ENCODE results near the gene PDIA5. TPM values are rescaled to one million over a fixed set of nuclear protein-coding genes. Genes with fewer than 3 reads are reported as not detected.

The PDIA5 gene
- total RNA-seq, 1 experiment from 2014 or later = 50.8 TPM

DNA sequence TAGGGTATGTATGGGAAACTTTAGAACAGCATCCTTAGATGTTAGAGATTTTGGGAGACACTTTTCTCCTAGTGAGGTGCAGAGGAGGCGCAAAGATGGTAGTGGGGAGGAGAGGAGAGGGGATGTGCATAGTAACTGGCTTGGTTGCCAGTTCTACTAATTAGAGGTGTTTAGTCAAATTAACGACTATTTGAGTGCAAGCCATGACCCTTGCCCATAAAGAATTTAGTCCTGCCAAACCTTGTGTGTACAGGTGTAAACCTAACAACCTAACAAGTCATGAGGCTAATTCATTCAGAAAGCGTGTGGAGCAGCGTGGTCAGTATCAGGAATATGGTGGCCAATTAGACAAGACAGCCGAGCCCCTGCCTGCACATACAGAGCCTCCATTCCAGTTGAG is 72.7 kb downstream of the PDIA5 start:
- Histone ChIP-seq H3K79me2 (ENCODE audit: insufficient read depth, low read length) (peaks cover 4% of the 10 kb centered on the region; the same call in 1 of the 2 replicates), H3K9me2 (ENCODE audit: insufficient read depth) (no peaks in the 10 kb centered on the region), H4K20me1 (ENCODE audit: insufficient read depth) (no peaks in the 10 kb centered on the region), H3K9me3 (ENCODE audit: control insufficient read depth in 1 of 2, insufficient read depth in 1 of 2, low read depth in 1 of 2, low read length in 2 of 2) (no peaks in the 10 kb centered on the region), H3K27me3 (ENCODE audit: insufficient read depth, low read length) (no peaks in the 10 kb centered on the region), H3K9ac (ENCODE audit: low read length) (no peak overlapping the region), H2AFZ (ENCODE audit: low read depth, low read length, poor library complexity, severe bottlenecking) (no peak overlapping the region), H3K27ac (ENCODE audit: low read depth, low read length) (no peak overlapping the region), H3K4me2 (ENCODE audit: low read length) (no peak overlapping the region), H3K36me3 (ENCODE audit: control insufficient read depth in 1 of 2, insufficient read depth in 2 of 2, low read length in 2 of 2) (peaks cover 8 to 10% of the 10 kb centered on the region in 2 experiments; a peak in 2 of 4 replicates), H3K4me3 (replicated peaks in 1 of 2; ENCODE audit: low read depth in 1 of 2, low read length in 2 of 2) (no peak overlapping the region), H3K4me1 (ENCODE audit: control insufficient read depth in 1 of 2, insufficient read depth in 2 of 2, low read length in 2 of 2) (peaks cover 5 to 20% of the 10 kb centered on the region in 2 experiments; a peak in 3 of 4 replicates)
- ChIA-PET POLR2A (no interaction called here), RAD21 (ENCODE audit: low non-redundant PET in 1 of 2, low total read pairs in 2 of 2, uncharacterized antibody in 2 of 2, unreplicated experiment in 2 of 2) (no interaction called here), CTCF (no interaction called here)
- ATAC-seq (no peak), DNase-seq (ENCODE audit: low read depth, low spot score) (no peak)
- intact Hi-C loops (cut with micrococcal nuclease) = no loop called here
- BruUV-seq (replicated peaks) = no TSS peak
- TF ChIP-seq CEBPB (IDR thresholded peaks at IDR 0.05; ENCODE audit: low read depth) = no peak
- no peak for TF ChIP-seq FOSL1 (IDR thresholded peaks at IDR 0.05; ENCODE audit: low read depth)
- no peak for TF ChIP-seq EGR1 (IDR thresholded peaks at IDR 0.05; ENCODE audit: low read depth)
- no peak for TF ChIP-seq JUND (IDR thresholded peaks at IDR 0.05)
- no peak for TF ChIP-seq ELF1 (IDR thresholded peaks at IDR 0.05; ENCODE audit: borderline replicate concordance, low read depth)
- TF ChIP-seq SP1 (IDR thresholded peaks at IDR 0.05; ENCODE audit: low read depth) = no peak
- TF ChIP-seq RAD21 (IDR thresholded peaks at IDR 0.05; ENCODE audit: low read depth) = no peak
- no peak for TF ChIP-seq YY1 (IDR thresholded peaks at IDR 0.05; ENCODE audit: extremely low read depth, insufficient replicate concordance, low read depth, low read length)
- TF ChIP-seq, protein P1, sequence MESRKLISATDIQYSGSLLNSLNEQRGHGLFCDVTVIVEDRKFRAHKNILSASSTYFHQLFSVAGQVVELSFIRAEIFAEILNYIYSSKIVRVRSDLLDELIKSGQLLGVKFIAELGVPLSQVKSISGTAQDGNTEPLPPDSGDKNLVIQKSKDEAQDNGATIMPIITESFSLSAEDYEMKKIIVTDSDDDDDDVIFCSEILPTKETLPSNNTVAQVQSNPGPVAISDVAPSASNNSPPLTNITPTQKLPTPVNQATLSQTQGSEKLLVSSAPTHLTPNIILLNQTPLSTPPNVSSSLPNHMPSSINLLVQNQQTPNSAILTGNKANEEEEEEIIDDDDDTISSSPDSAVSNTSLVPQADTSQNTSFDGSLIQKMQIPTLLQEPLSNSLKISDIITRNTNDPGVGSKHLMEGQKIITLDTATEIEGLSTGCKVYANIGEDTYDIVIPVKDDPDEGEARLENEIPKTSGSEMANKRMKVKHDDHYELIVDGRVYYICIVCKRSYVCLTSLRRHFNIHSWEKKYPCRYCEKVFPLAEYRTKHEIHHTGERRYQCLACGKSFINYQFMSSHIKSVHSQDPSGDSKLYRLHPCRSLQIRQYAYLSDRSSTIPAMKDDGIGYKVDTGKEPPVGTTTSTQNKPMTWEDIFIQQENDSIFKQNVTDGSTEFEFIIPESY (IDR thresholded peaks at IDR 0.05; ENCODE audit: extremely low read depth, insufficient replicate concordance, low read length) = no peak

DNA sequence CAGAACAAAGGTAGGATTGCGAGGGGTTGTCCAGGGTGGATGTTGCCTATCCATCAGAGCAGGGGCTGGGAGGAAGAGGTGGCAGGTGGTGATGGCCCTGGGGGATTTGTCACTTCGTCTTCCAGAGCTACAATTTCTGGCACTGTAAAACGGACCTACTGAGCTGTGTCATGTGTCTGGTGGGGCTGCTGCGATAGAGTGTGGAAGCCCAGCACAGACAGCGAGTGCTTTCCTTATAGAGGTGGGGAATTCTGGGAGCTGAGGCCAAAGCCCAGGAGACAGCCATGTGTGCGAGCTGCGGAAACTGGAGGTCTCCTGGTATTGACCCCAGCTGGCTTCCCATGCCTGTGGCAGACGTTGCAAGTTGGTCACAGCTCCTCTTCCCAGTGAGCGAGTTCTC is 73.7 kb downstream of the PDIA5 start:
- H3K27me3 ChIP-seq (ENCODE audit: insufficient read depth, low read length) = no peaks in the 10 kb centered on the region
- no peak overlapping the region for H3K4me2 ChIP-seq (ENCODE audit: low read length)
- intact Hi-C loops (cut with micrococcal nuclease) = no loop called here
- peaks cover 5 to 20% of the 10 kb centered on the region in 2 experiments; a peak in 3 of 4 replicates for H3K4me1 ChIP-seq (ENCODE audit: control insufficient read depth in 1 of 2, insufficient read depth in 2 of 2, low read length in 2 of 2)
- H3K79me2 ChIP-seq (ENCODE audit: insufficient read depth, low read length) = no peaks in the 10 kb centered on the region; the same call in 1 of the 2 replicates
- H3K9me2 ChIP-seq (ENCODE audit: insufficient read depth) = no peaks in the 10 kb centered on the region
- H2AFZ ChIP-seq (ENCODE audit: low read depth, low read length, poor library complexity, severe bottlenecking) = no peak overlapping the region
- BruUV-seq (replicated peaks) = no TSS peak
- H3K36me3 ChIP-seq (ENCODE audit: control insufficient read depth in 1 of 2, insufficient read depth in 2 of 2, low read length in 2 of 2) = peaks cover 4 to 9% of the 10 kb centered on the region in 2 experiments; a peak in 3 of 4 replicates
- H4K20me1 ChIP-seq (ENCODE audit: insufficient read depth) = no peaks in the 10 kb centered on the region
- H3K27ac ChIP-seq (ENCODE audit: low read depth, low read length) = no peak overlapping the region
- H3K9ac ChIP-seq (ENCODE audit: low read length) = no peak overlapping the region
- ChIA-PET CTCF (no interaction called here), RAD21 (ENCODE audit: low non-redundant PET in 1 of 2, low total read pairs in 2 of 2, uncharacterized antibody in 2 of 2, unreplicated experiment in 2 of 2) (no interaction called here), POLR2A (no interaction called here)
- ATAC-seq (no peak), DNase-seq (ENCODE audit: low read depth, low spot score) (no peak)
- no peaks in the 10 kb centered on the region for H3K9me3 ChIP-seq (ENCODE audit: control insufficient read depth in 1 of 2, insufficient read depth in 1 of 2, low read depth in 1 of 2, low read length in 2 of 2)
- H3K4me3 ChIP-seq (replicated peaks in 1 of 2; ENCODE audit: low read depth in 1 of 2, low read length in 2 of 2) = no peak overlapping the region
- TF ChIP-seq, protein P2, sequence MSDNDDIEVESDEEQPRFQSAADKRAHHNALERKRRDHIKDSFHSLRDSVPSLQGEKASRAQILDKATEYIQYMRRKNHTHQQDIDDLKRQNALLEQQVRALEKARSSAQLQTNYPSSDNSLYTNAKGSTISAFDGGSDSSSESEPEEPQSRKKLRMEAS (IDR thresholded peaks at IDR 0.05) = no peak
- TF ChIP-seq, protein P3, sequence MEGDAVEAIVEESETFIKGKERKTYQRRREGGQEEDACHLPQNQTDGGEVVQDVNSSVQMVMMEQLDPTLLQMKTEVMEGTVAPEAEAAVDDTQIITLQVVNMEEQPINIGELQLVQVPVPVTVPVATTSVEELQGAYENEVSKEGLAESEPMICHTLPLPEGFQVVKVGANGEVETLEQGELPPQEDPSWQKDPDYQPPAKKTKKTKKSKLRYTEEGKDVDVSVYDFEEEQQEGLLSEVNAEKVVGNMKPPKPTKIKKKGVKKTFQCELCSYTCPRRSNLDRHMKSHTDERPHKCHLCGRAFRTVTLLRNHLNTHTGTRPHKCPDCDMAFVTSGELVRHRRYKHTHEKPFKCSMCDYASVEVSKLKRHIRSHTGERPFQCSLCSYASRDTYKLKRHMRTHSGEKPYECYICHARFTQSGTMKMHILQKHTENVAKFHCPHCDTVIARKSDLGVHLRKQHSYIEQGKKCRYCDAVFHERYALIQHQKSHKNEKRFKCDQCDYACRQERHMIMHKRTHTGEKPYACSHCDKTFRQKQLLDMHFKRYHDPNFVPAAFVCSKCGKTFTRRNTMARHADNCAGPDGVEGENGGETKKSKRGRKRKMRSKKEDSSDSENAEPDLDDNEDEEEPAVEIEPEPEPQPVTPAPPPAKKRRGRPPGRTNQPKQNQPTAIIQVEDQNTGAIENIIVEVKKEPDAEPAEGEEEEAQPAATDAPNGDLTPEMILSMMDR (IDR thresholded peaks at IDR 0.05 in 2 of 3, conservative IDR thresholded peaks at IDR 0.05 in 1 of 3; ENCODE audit: borderline replicate concordance in 1 of 3, insufficient read depth in 1 of 3, low read depth in 2 of 3, low read length in 2 of 3) = no peak
- TF ChIP-seq JUND (IDR thresholded peaks at IDR 0.05) (no peak), ZNF274 (IDR thresholded peaks at IDR 0.05; ENCODE audit: low read depth, low read length) (no peak), EZH2 (IDR thresholded peaks at IDR 0.05) (no peak), SIN3A (IDR thresholded peaks at IDR 0.05; ENCODE audit: low read depth) (no peak), SP1 (IDR thresholded peaks at IDR 0.05; ENCODE audit: low read depth) (no peak), ELF1 (IDR thresholded peaks at IDR 0.05; ENCODE audit: borderline replicate concordance, low read depth) (no peak), POLR2A (IDR thresholded peaks at IDR 0.05; ENCODE audit: borderline replicate concordance, extremely low read depth, insufficient read depth, insufficient read length) (no peak), YY1 (IDR thresholded peaks at IDR 0.05; ENCODE audit: extremely low read depth, insufficient replicate concordance, low read depth, low read length) (no peak), CBX3 (IDR thresholded peaks at IDR 0.05; ENCODE audit: low read depth) (no peak)
- TF ChIP-seq, protein P4, sequence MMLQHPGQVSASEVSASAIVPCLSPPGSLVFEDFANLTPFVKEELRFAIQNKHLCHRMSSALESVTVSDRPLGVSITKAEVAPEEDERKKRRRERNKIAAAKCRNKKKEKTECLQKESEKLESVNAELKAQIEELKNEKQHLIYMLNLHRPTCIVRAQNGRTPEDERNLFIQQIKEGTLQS (IDR thresholded peaks at IDR 0.05) = no peak

All from HCT116 (cell line).